ENCODE measurements around the gene BANF2.
"Not testable (repeated sequence)": the region's sequence is repeated elsewhere in the genome, so short reads cannot be mapped to it uniquely, and the experiment has no call there.

- not testable (repeated sequence) for TF ChIP-seq EZH2 (IDR thresholded peaks at IDR 0.05); POLR2AphosphoS5 (IDR thresholded peaks at IDR 0.05; ENCODE audit: borderline replicate concordance, low read depth, low read length)
Measured at GRCh38 chr20:17779011-17779410, 79.2 kb downstream of the BANF2 start.
